Ovary (tissue), 3 donors: ENCODE measurements around the gene SURF6.

Experiments used
- CTCF ChIP-seq, 3 donors: fragments of 450-650 bp in 2 of 3; fragments of 200-600 bp in 1 of 3; IDR thresholded peaks; one replicate each; pipeline versions ENCODE4 v1.5.1 to v1.8.0; 2016 to 2022; ENCODE audit warnings: antibody characterized with exemption in 3 of 3, mild to moderate bottlenecking in 1 of 3
- POLR2A ChIP-seq: fragments of 450-650 bp; IDR thresholded peaks from one replicate; pipeline ENCODE4 v1.6.1; 2017; ENCODE audit warnings: antibody characterized with exemption, mild to moderate bottlenecking, moderate library complexity
- donor health status: DM: no; HTN: no; CAD: no.

GRCh38 chr9:133306242-133307204 is 29.5 kb downstream of the SURF6 start:
- TF ChIP-seq CTCF (IDR thresholded peaks at IDR 0.05): no peak
- no peak for TF ChIP-seq POLR2A
